Thymus (tissue), 11 donors: ENCODE results near the gene NOS1AP. TPM values are rescaled to one million over a fixed set of nuclear protein-coding genes. Genes with fewer than 3 reads are reported as not detected.

Source experiments
- DNase-seq, 9 donors: peaks; one replicate each; pipeline ENCODE4 v3.0.0-alpha.2; 2013; ENCODE audit warnings: low spot score in 9 of 9, low read depth in 6 of 9, missing footprints in 1 of 9
- H3K27ac ChIP-seq, 2 donors: one replicate each; pipeline ENCODE4 v1.5.1; 2013; ENCODE audit warnings: control low read depth in 1 of 2, low read depth in 1 of 2, low read length in 1 of 2, mild to moderate bottlenecking in 1 of 2, moderate library complexity in 1 of 2
- H3K27me3 ChIP-seq, 2 donors: one replicate each; pipeline ENCODE4 v1.5.1; 2013; ENCODE audit warnings: low read length in 1 of 2; ENCODE audit not compliant: control insufficient read depth in 2 of 2, insufficient read depth in 1 of 2
- H3K36me3 ChIP-seq, 2 donors: one replicate each; pipeline ENCODE4 v1.5.1; 2013; ENCODE audit warnings: low read length in 1 of 2, mild to moderate bottlenecking in 1 of 2, moderate library complexity in 1 of 2; ENCODE audit not compliant: control insufficient read depth in 2 of 2, insufficient read depth in 2 of 2
- H3K4me1 ChIP-seq, 2 donors: one replicate each; pipeline ENCODE4 v1.5.1; 2013; ENCODE audit warnings: low read length in 2 of 2; ENCODE audit not compliant: control insufficient read depth in 2 of 2, insufficient read depth in 2 of 2
- H3K4me3 ChIP-seq, 2 donors: one replicate each; pipeline ENCODE4 v1.5.1; 2013; ENCODE audit warnings: low read length in 2 of 2, control low read depth in 1 of 2, mild to moderate bottlenecking in 1 of 2
- H3K9me3 ChIP-seq, 2 donors: one replicate each; pipeline ENCODE4 v1.5.1; 2013; ENCODE audit warnings: low read length in 1 of 2, mild to moderate bottlenecking in 1 of 2; ENCODE audit not compliant: control insufficient read depth in 2 of 2, insufficient read depth in 1 of 2
- WGBS: extraction: QIAGEN DNeasy Blood & Tissue Kit; methylation state at CpG from one replicate; pipeline ENCODE4 v1.1.7; 2013; 5-methylcytosine and 5-hydroxymethylcytosine counted together
- polyA plus RNA-seq: library from polyadenylated mRNA; stranded (reverse); fragments of 200-250 nt; gene quantifications from one replicate; pipeline ENCODE4 v1.2.3, GENCODE V29; 2013
- total RNA-seq: library from RNA; stranded (reverse); fragments of 120-200 nt; gene quantifications from one replicate; pipeline ENCODE4 v1.2.4, GENCODE V29; 2013
- donor health status: healthy.

The NOS1AP gene
- total and polyA plus RNA-seq, 2 donors: 0.05 to 0.30 TPM

DNA sequence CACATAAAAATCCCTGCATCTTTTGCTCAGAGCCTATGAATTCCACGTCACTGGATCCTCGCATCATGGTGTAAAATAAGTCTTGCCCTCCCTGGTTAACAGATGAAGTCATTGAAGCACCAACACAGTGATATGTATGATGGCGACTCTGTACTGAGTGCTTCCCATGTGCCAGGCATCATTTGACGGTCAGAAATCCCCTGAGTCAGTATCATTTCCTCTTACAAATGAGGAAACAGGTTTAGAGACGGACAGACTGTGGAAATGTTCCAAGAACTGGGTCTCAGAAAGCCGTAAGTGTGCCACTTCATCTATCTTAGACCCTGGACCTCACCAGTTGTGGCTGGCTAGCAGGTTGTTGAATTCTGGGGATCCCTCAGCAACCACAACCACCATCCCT is 40.8 kb upstream of the NOS1AP start:
- H3K4me1 ChIP-seq: peaks cover 2 to 4% of the 10 kb centered on the region in 2 donors
- no peak overlapping the region for H3K4me3 ChIP-seq
- H3K27me3 ChIP-seq: peaks cover 2 to 24% of the 10 kb centered on the region in 2 donors
- H3K36me3 ChIP-seq: no peaks in the 10 kb centered on the region
- 47% methylated on average over 6 of the region's 6 CpGs for WGBS
- no peaks in the 10 kb centered on the region for H3K9me3 ChIP-seq
- H3K27ac ChIP-seq: no peak overlapping the region
- peak in 1 of 9 donors; percentile 21 for DNase-seq

GRCh38 chr1:162029157-162029556 is 40.3 kb upstream of the NOS1AP start:
- Histone ChIP-seq H3K4me3 (no peak overlapping the region), H3K4me1 (peaks cover under 1 to 4% of the 10 kb centered on the region in 2 donors), H3K27me3 (peaks cover 2 to 20% of the 10 kb centered on the region in 2 donors), H3K36me3 (no peaks in the 10 kb centered on the region), H3K27ac (no peak overlapping the region), H3K9me3 (no peaks in the 10 kb centered on the region)
- 59% methylated on average over 4 of the region's 4 CpGs for WGBS
- no peak for DNase-seq

DNA sequence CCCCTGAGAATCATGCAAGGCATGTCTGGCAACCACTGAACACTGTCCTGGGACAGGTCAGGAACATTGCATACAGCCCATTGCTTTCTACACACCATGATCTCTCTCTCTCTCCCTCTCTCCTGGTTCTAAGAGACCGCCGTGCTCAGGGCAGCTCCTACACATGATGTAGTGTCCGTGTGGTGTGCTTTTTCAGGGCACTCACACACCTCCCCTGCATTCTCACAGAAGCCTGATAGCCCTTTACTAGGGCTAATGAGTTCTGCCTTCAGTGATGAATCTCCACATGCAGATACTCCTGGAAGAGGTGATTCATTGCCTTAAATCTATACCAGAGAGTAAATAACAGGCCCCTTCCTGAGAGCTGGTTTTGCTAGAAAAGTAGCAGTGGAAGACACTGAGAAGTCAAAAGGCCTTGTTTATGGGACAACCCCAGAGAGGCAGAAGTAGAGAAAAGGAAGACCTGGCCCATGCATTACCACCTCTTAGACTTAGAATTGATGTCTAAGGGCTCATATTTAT is 38.7 kb upstream of the NOS1AP start:
- H3K4me1 ChIP-seq: peaks cover 0 to 9% of the 10 kb centered on the region in 2 donors
- H3K27ac ChIP-seq: no peak overlapping the region
- 98% methylated on average over 3 of the region's 3 CpGs for WGBS
- no peaks in the 10 kb centered on the region for H3K9me3 ChIP-seq
- H3K4me3 ChIP-seq: no peak overlapping the region
- H3K27me3 ChIP-seq: peaks cover 0 to 5% of the 10 kb centered on the region in 2 donors
- no peak for DNase-seq
- H3K36me3 ChIP-seq: no peaks in the 10 kb centered on the region

- no peaks in the 10 kb centered on the region for H3K36me3 ChIP-seq
- H3K9me3 ChIP-seq: no peaks in the 10 kb centered on the region
- peaks cover 0 to 12% of the 10 kb centered on the region in 2 donors for H3K4me1 ChIP-seq
- no peak for DNase-seq
- H3K27ac ChIP-seq: no peak overlapping the region
- whole genome bisulfite sequencing: 90% methylated on average over 6 of the region's 6 CpGs
- no peak overlapping the region for H3K4me3 ChIP-seq
- peaks cover 0 to 3% of the 10 kb centered on the region in 2 donors for H3K27me3 ChIP-seq
These were observed 36.1 kb upstream of the NOS1AP start for GRCh38 chr1:162033428-162033827.

DNA sequence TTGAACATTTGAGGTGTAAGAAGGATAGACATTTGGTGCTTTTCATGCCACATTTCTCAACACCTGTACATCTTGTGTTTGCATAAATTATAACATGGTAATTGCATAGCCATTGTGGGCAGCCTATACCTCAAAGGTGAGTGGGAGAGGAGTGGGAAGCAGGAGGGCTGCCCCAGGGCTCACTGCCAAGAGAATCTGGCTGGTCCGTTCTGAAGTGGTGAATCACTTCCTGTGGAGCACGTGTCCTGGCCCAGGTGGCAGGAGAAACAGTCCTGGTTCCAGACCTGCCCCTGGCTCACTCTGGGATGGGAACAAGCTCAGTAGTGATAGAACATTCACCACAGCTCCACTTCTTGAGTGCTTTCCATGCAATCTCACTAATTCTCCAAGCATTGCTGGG is 34.2 kb upstream of the NOS1AP start:
- Histone ChIP-seq H3K27ac (no peak overlapping the region), H3K27me3 (peaks cover 0 to 3% of the 10 kb centered on the region in 2 donors), H3K4me3 (no peak overlapping the region), H3K4me1 (peaks cover 0 to 8% of the 10 kb centered on the region in 2 donors), H3K36me3 (no peaks in the 10 kb centered on the region), H3K9me3 (no peaks in the 10 kb centered on the region)
- DNase-seq: no peak
- 0% methylated on average over 2 of the region's 2 CpGs for WGBS

- Histone ChIP-seq H3K4me1 (peaks cover 0 to 8% of the 10 kb centered on the region in 2 donors), H3K4me3 (no peak overlapping the region), H3K27ac (no peak overlapping the region), H3K36me3 (no peaks in the 10 kb centered on the region), H3K9me3 (no peaks in the 10 kb centered on the region), H3K27me3 (peaks cover 0 to 3% of the 10 kb centered on the region in 2 donors)
- DNase-seq: no peak
- WGBS: 98% methylated on average over 1 of the region's 1 CpG
These were observed 33.3 kb upstream of the NOS1AP start for GRCh38 chr1:162036163-162036562.

GRCh38 chr1:162038624-162039023 is 30.9 kb upstream of the NOS1AP start:
- no peak overlapping the region for H3K27ac ChIP-seq
- 91% methylated on average over 1 of the region's 1 CpG for WGBS
- no peak overlapping the region for H3K4me3 ChIP-seq
- H3K9me3 ChIP-seq: no peaks in the 10 kb centered on the region
- no peaks in the 10 kb centered on the region for H3K27me3 ChIP-seq
- DNase-seq: no peak
- H3K36me3 ChIP-seq: no peaks in the 10 kb centered on the region
- peaks cover 0 to 8% of the 10 kb centered on the region in 2 donors for H3K4me1 ChIP-seq

- no peaks in the 10 kb centered on the region for H3K27me3 ChIP-seq
- no peaks in the 10 kb centered on the region for H3K36me3 ChIP-seq
- no peak for DNase-seq
- no peak overlapping the region for H3K27ac ChIP-seq
- H3K9me3 ChIP-seq: no peaks in the 10 kb centered on the region
- 92% methylated on average over 4 of the region's 4 CpGs for WGBS
- H3K4me3 ChIP-seq: no peak overlapping the region
- peaks cover 0 to 8% of the 10 kb centered on the region in 2 donors for H3K4me1 ChIP-seq
These were observed 29.5 kb upstream of the NOS1AP start for GRCh38 chr1:162040001-162040400.

DNA sequence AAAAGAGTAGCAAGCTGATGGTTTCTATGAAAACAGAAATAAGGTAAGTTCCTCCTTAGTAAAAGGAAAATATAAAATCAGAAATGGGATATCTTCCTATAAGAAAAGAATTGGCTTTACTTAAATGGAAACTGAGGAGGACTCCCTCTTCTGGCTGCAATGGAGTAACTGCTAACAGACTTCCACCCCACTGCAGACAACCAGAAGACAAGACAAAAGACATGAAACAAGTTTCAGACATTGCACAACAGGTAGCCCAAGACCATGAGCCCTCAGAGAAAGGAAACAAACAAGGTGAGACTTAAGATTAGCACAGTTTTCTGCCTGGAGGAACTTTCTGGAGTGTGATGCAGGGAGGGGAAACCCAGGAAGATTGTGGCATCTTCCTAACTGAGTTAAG is 28.8 kb upstream of the NOS1AP start:
- Histone ChIP-seq H3K4me1 (peaks cover 0 to 3% of the 10 kb centered on the region in 2 donors), H3K4me3 (no peak overlapping the region), H3K27me3 (no peaks in the 10 kb centered on the region), H3K36me3 (no peaks in the 10 kb centered on the region), H3K9me3 (no peaks in the 10 kb centered on the region), H3K27ac (no peak overlapping the region)
- peak in 1 of 9 donors; percentile 13 for DNase-seq
